ENCODE results near the gene ACAA1.

DNA sequence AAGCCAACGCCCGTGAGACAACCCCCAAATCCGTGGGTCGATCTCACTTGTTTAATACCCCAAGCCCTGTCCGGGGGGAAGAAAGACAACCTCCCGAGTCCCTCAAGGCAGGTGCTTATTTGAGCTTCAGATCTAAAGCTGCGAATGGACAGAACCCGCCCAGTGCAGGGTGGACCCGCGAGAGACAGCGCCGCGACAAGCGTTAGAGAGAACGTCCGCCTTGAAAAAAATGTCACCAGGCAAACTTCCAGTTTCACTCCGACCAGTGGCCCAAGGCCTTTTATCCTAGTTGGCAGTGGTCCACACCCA is 27.7 kb upstream of the ACAA1 start:
- TF ChIP-seq EZH2 (IDR thresholded peaks at IDR 0.05; ENCODE audit: low read length, unreplicated experiment): no peak
- TF ChIP-seq, protein P1, sequence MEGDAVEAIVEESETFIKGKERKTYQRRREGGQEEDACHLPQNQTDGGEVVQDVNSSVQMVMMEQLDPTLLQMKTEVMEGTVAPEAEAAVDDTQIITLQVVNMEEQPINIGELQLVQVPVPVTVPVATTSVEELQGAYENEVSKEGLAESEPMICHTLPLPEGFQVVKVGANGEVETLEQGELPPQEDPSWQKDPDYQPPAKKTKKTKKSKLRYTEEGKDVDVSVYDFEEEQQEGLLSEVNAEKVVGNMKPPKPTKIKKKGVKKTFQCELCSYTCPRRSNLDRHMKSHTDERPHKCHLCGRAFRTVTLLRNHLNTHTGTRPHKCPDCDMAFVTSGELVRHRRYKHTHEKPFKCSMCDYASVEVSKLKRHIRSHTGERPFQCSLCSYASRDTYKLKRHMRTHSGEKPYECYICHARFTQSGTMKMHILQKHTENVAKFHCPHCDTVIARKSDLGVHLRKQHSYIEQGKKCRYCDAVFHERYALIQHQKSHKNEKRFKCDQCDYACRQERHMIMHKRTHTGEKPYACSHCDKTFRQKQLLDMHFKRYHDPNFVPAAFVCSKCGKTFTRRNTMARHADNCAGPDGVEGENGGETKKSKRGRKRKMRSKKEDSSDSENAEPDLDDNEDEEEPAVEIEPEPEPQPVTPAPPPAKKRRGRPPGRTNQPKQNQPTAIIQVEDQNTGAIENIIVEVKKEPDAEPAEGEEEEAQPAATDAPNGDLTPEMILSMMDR (conservative IDR thresholded peaks at IDR 0.05; ENCODE audit: low read depth, low read length): no peak

All from PC-3 (cell line).